GM13976 (cell line): ENCODE results near the gene ZNF77.
"Not testable (repeated sequence)": the region's sequence is repeated elsewhere in the genome, so short reads cannot be mapped to it uniquely, and the experiment has no call there.

Experiments
- DNase-seq: peaks from one replicate; pipeline ENCODE4 v3.0.0; 2012; ENCODE audit warnings: low spot score
- in situ Hi-C: fragments of 300-500 bp; cut with MboI; formaldehyde crosslinking; loops from one replicate; pipeline ENCODE4 v1.12.0; 2022; ENCODE audit warnings: low sequenced_read_pairs, mixed read lengths, inconsistent platforms; ENCODE audit not compliant: unreplicated experiment
- TF ChIP-seq, protein P1 (sequence below): IDR thresholded peaks from 2 replicates; pipeline ENCODE4 v1.5.1; 2012; ENCODE audit warnings: borderline replicate concordance, mild to moderate bottlenecking; ENCODE audit not compliant: insufficient read depth; ENCODE audit errors: extremely low read depth, missing control alignments, control extremely low read depth

Gene ZNF77

DNA sequence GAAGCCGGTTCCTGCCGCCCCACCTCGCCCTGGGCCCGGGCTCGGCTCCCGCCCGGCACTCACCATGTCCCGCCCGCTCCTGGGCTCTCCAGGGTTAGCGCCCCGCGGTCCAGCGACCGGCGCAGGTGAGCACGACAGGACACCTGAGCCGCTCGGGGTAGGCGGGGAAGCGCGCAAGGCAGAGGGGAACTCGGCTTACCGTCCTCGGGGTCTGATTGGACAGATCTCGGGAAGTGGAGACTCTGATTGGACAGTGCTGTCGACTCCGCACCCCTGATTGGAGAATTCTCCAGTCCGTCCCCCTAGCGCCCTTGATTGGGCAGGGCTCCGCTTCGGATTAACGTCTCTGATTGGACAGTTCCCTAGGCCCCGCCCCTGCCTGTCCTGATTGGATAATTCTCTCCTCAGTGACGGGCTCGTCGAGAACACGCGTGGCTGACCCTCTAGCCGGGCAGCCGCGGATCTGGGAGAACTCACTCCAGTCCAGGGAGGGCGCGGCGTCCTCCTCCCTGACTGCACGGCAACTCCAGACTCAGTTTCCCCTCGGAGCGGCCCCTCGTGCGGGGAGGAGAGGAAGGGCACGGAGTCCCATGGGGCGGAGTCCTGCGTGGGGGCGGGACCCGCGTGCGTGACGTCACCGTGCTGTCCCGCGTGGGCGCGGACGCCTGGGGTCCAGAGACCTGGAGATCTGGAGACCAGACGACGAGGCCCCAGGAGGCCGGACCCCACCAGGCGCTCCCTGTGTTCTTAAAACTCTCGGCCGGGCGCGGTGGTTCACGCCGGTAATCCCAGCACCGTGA lies at the start of gene ZNF77:
TSS of gene ZNF77 (minus strand) at position 197 of the 800 bp plus-strand sequence. CDS start at position 66, 131 bp downstream.
- in situ Hi-C loops = no loop called here
- peak; percentile 100 for DNase-seq
- TF ChIP-seq, protein P1, sequence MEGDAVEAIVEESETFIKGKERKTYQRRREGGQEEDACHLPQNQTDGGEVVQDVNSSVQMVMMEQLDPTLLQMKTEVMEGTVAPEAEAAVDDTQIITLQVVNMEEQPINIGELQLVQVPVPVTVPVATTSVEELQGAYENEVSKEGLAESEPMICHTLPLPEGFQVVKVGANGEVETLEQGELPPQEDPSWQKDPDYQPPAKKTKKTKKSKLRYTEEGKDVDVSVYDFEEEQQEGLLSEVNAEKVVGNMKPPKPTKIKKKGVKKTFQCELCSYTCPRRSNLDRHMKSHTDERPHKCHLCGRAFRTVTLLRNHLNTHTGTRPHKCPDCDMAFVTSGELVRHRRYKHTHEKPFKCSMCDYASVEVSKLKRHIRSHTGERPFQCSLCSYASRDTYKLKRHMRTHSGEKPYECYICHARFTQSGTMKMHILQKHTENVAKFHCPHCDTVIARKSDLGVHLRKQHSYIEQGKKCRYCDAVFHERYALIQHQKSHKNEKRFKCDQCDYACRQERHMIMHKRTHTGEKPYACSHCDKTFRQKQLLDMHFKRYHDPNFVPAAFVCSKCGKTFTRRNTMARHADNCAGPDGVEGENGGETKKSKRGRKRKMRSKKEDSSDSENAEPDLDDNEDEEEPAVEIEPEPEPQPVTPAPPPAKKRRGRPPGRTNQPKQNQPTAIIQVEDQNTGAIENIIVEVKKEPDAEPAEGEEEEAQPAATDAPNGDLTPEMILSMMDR = no peak

DNA sequence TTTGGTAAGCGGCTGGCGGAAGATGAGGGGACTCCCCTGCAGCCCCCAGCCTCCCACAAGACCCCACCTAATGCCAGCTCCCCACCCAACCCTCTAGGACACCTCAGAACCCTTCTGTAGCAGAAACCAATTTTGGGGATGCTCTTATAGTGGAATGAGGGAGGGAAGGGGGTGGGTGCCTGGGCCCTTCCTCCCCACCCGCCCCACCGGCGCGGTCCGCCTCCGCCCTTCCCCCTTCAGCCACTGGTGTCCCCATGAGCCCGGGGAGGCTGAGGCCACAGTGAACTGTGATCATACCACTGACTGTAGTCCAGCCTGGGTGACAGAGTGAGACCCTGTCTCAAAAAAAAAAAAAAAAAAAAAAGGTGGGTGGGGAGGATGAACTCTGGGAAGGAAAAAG lies 48.8 kb upstream of the ZNF77 start:
- DNase-seq = no peak
- in situ Hi-C loops = no loop called here
- TF ChIP-seq, protein P1 = no peak

DNA sequence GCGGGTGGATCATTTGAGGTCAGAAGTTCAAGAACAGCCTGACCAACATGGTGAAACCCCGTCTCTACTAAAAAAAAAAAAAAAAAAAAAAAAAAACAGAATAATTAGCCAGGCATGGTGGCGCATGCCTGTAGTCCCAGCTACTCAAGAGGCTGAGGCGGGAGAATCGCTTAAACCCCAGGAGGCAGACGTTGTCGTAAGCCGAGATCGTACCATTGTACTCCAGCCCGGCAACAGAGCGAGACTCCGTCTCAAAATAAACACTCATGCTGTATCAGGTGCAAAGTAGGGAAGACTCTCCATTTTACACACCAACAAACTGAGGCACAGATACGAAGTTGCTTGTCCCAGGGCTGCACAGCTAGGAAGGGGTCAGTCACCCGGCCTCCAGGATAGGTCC lies 48.2 kb upstream of the ZNF77 start:
- in situ Hi-C loops = no loop called here
- no peak for DNase-seq
- TF ChIP-seq, protein P1 = no peak

DNA sequence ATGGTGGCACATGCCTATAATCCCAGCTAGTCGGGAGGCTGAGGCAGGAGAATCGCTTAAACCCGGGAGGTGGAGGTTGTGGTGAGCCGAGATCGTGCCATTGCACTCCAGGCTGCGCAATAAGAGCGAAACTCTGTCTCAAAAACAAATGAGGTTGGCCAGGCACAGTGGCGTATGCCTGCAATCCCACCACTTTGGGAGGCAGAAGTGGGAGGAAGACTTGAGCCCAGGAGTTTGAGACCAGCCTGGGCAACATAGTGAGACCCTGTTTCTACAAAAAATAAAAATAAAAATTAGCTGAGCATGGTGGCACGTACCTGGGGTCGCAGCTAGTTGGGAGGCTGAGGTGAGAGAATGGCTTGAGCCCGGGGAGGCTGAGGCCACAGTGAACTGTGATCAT lies 47.6 kb upstream of the ZNF77 start:
- in situ Hi-C loops = not testable (repeated sequence)

DNA sequence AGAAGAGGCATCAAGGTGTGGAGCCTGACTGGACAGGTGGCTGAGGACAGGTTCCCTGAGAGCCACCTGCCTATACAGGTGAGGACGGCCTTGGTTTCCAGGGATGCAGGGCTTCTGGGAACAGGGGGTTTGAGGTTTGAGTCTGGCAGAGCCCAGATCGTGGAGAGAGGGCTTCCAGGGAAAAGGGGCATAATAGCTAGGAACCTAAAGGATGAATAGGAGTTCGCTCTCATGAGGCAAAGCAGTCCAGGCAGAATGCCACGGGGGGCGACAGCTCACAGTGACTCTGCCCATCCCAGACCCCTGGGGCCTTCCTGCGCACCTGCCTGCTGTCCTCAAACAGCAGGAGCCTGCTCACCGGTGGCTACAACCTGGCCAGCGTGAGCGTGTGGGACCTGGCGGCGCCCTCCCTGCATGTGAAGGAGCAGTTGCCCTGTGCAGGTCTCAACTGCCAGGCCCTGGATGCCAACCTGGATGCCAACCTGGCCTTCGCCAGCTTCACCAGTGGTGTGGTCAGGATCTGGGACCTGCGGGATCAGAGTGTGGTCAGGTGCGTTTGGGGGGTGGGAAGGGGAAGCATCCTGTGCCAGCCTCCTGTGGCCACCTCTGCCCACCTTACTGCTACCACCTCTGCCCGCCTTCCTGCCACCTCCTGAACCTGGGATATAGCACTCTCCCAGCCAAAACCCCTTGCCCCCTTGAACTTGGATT lies 44.6 kb upstream of the ZNF77 start:
- in situ Hi-C loops = no loop called here
- TF ChIP-seq, protein P1 = no peak
- no peak for DNase-seq

More for the DNA sequence above, 47.6 kb upstream of the ZNF77 start:
- DNase-seq = not testable (repeated sequence)

DNA sequence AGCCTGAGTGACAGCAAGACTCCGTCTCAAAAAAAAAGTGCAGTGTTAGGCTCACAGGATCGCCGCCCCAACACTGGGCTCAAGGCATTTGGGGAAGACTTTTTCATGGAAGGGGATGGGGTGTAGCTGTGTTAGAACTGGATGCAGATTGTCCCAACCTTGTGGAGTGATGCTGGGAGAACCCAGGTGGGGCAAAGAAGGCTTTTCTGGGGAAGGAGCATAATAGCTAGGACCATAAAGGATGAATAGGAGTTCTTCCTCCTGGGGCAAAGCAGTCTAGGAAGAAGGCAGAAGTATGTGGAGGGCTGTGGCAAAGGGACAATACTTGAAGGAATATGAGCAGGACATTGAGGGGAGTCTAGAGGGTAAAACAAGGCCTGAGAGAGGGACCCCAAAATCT lies 43.8 kb upstream of the ZNF77 start:
- TF ChIP-seq, protein P1 = no peak
- in situ Hi-C loops = no loop called here
- DNase-seq = no peak

DNA sequence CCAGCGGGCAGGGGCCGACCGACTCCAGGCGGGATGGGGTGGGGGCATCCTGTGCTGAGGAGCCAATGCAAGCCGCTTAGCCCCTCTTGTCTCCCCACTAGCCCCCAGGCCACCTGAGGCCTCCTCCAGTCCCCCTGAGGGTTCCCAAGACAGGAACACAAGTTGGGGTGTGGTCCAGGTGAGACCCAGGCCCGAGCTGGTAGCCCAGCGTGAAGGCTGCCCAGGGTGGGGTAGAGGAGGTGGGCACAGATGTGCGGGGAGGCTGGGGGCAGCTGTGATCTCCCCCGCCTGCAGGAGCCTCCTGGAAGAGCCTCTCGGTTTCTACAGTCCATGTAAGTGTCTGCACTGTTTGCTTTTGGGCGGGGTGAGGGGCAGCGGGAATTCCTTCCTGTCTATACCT lies 43.0 kb upstream of the ZNF77 start:
- TF ChIP-seq, protein P1 = no peak
- in situ Hi-C loops = no loop called here
- DNase-seq = no peak
